HepG2 (cell line): ENCODE measurements around the gene RPS14. TPM values are rescaled to one million over a fixed set of nuclear protein-coding genes. Genes with fewer than 3 reads are reported as not detected.

Experiments used
- ADNP ChIP-seq: sonication (generic); formaldehyde crosslinking; IDR thresholded peaks from 2 replicates; pipeline ENCODE4 v1.4.0; 2020; ENCODE audit warnings: missing genetic modification reagents
- HMG20B ChIP-seq: conservative IDR thresholded peaks from 2 replicates; pipeline ENCODE4 v1.6.1; 2016; ENCODE audit warnings: missing genetic modification reagents, missing compliant biosample characterization
- IRF2 ChIP-seq: IDR thresholded peaks from 2 replicates; pipeline ENCODE4 v1.6.1; 2018; ENCODE audit warnings: missing genetic modification reagents, missing compliant biosample characterization
- KLF16 ChIP-seq, 2 experiments: sonication (generic) in 1 of 2; formaldehyde crosslinking in 1 of 2; IDR thresholded peaks; 2 replicates each; pipeline versions ENCODE4 v1.6.1 to v1.8.0; 2016 to 2023; ENCODE audit warnings: missing genetic modification reagents in 2 of 2, missing compliant biosample characterization in 1 of 2
- MIER3 ChIP-seq: IDR thresholded peaks from 2 replicates; pipeline ENCODE4 v1.6.1; 2016; ENCODE audit warnings: missing compliant biosample characterization, borderline replicate concordance
- NFKB2 ChIP-seq: sonication (generic); formaldehyde crosslinking; IDR thresholded peaks from 2 replicates; pipeline ENCODE4 v1.4.0; 2020; ENCODE audit warnings: missing genetic modification reagents, borderline replicate concordance
- RAD21 ChIP-seq: fragments of 450-650 bp; formaldehyde crosslinking; IDR thresholded peaks from 2 replicates; pipeline ENCODE4 v1.5.0; 2020; ENCODE audit warnings: mild to moderate bottlenecking
- RERE ChIP-seq: IDR thresholded peaks from 2 replicates; pipeline ENCODE4 v1.6.1; 2016; ENCODE audit warnings: low read depth, missing genetic modification reagents, missing compliant biosample characterization
- SAP130 ChIP-seq: IDR thresholded peaks from 2 replicates; pipeline ENCODE4 v1.6.1; 2016; ENCODE audit warnings: low read depth
- ZBTB38 ChIP-seq: sonication (generic); formaldehyde crosslinking; IDR thresholded peaks from 2 replicates; pipeline ENCODE4 v1.5.1; 2020; ENCODE audit warnings: mild to moderate bottlenecking, missing genetic modification reagents
- ZFP90 ChIP-seq: sonication (generic); formaldehyde crosslinking; IDR thresholded peaks from 2 replicates; pipeline ENCODE4 v1.8.0; 2022; ENCODE audit warnings: missing genetic modification reagents, mild to moderate bottlenecking, inconsistent platforms, borderline replicate concordance
- ZNF30 ChIP-seq: sonication (generic); formaldehyde crosslinking; IDR thresholded peaks from 2 replicates; pipeline ENCODE4 v1.5.0; 2020; ENCODE audit warnings: mild to moderate bottlenecking, missing genetic modification reagents
- ZNF382 ChIP-seq: sonication (generic); formaldehyde crosslinking; IDR thresholded peaks from 2 replicates; pipeline ENCODE4 v1.5.0; 2020; ENCODE audit warnings: missing genetic modification reagents, mild to moderate bottlenecking, borderline replicate concordance
- ZNF484 ChIP-seq: sonication (generic); formaldehyde crosslinking; IDR thresholded peaks from 2 replicates; pipeline ENCODE4 v1.5.1; 2020; ENCODE audit warnings: mild to moderate bottlenecking, low read depth, missing genetic modification reagents, borderline replicate concordance
- ZNF776 ChIP-seq: sonication (generic); formaldehyde crosslinking; IDR thresholded peaks from 2 replicates; pipeline ENCODE4 v1.4.0; 2020; ENCODE audit warnings: mild to moderate bottlenecking, missing genetic modification reagents
- ZNF839 ChIP-seq: sonication (generic); formaldehyde crosslinking; IDR thresholded peaks from 2 replicates; pipeline ENCODE4 v1.4.0; 2020; ENCODE audit warnings: missing genetic modification reagents, mild to moderate bottlenecking, borderline replicate concordance
- polyA plus RNA-seq, 8 experiments: library from polyadenylated mRNA; depleted of rRNA in 3 of 8; stranded (reverse) in 7 of 8; unstranded in 1 of 8; fragments of >200 nt; fragmentation: Illumina TruSeq in 4 of 8; extraction: Trizol in 4 of 8; gene quantifications; 2 replicates each; pipeline versions ENCODE4 v1.2.1 to v1.2.3, GENCODE V29; 2011 to 2016; ENCODE audit warnings: low read depth in 4 of 8, missing spikeins in 1 of 8, mixed read lengths in 1 of 8; ENCODE audit not compliant: insufficient read depth in 1 of 8
- total RNA-seq, 5 experiments: library from RNA; depleted of rRNA; stranded (reverse); fragments of >200 nt; fragmentation: Illumina TruSeq; extraction: Trizol; gene quantifications; 2 replicates each; pipeline ENCODE4 v1.2.3, GENCODE V29; 2016; ENCODE audit warnings: low read depth in 1 of 5
- TF ChIP-seq, protein P1 (sequence below): IDR thresholded peaks from 2 replicates; pipeline ENCODE4 v1.6.1; 2016; ENCODE audit warnings: low read depth, control low read depth
- TF ChIP-seq, protein P2 (sequence below): sonication (generic); formaldehyde crosslinking; IDR thresholded peaks from 2 replicates; pipeline ENCODE4 v1.8.0; 2022; ENCODE audit warnings: mild to moderate bottlenecking, missing genetic modification reagents, moderate library complexity
- TF ChIP-seq, protein P3 (sequence below): sonication (generic); formaldehyde crosslinking; IDR thresholded peaks from 2 replicates; pipeline ENCODE4 v1.4.0; 2020; ENCODE audit warnings: mild to moderate bottlenecking, missing genetic modification reagents

Gene RPS14
- total and polyA plus RNA-seq, 2 of the 13 experiments (the other 11 are each of a cell fraction or from before 2014, with no cell fraction given): 2,116 to 3,295 TPM

- TF ChIP-seq, protein P1, sequence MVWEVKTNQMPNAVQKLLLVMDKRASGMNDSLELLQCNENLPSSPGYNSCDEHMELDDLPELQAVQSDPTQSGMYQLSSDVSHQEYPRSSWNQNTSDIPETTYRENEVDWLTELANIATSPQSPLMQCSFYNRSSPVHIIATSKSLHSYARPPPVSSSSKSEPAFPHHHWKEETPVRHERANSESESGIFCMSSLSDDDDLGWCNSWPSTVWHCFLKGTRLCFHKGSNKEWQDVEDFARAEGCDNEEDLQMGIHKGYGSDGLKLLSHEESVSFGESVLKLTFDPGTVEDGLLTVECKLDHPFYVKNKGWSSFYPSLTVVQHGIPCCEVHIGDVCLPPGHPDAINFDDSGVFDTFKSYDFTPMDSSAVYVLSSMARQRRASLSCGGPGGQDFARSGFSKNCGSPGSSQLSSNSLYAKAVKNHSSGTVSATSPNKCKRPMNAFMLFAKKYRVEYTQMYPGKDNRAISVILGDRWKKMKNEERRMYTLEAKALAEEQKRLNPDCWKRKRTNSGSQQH (CRISPR knock-in tag): no peak
- TF ChIP-seq RERE (no peak), HMG20B (CRISPR knock-in tag) (no peak), RAD21 (CRISPR knock-in tag) (peak; percentile 57), KLF16 (CRISPR knock-in tag; IDR thresholded peaks at IDR 0.05) (no peak), ZBTB38 (peak; percentile 51; the same call in 1 of the 2 replicates), ZFP90 (CRISPR knock-in tag) (no peak), NFKB2 (CRISPR knock-in tag) (no peak), ZNF776 (no peak), ZNF382 (CRISPR knock-in tag) (no peak), ZNF30 (CRISPR knock-in tag) (no peak), MIER3 (CRISPR knock-in tag) (peak; percentile 12; the same call in 1 of the 2 replicates), ZNF839 (no peak), ZNF484 (CRISPR knock-in tag) (no peak), SAP130 (CRISPR knock-in tag) (peak; percentile 79), IRF2 (peak; percentile 58; the same call in 1 of the 2 replicates), ADNP (CRISPR knock-in tag) (0 out of 2 replicates have a peak, but pooled peaks have one; percentile 66)
- TF ChIP-seq, protein P2, sequence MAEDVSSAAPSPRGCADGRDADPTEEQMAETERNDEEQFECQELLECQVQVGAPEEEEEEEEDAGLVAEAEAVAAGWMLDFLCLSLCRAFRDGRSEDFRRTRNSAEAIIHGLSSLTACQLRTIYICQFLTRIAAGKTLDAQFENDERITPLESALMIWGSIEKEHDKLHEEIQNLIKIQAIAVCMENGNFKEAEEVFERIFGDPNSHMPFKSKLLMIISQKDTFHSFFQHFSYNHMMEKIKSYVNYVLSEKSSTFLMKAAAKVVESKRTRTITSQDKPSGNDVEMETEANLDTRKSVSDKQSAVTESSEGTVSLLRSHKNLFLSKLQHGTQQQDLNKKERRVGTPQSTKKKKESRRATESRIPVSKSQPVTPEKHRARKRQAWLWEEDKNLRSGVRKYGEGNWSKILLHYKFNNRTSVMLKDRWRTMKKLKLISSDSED (CRISPR knock-in tag): no peak
- TF ChIP-seq, protein P3, sequence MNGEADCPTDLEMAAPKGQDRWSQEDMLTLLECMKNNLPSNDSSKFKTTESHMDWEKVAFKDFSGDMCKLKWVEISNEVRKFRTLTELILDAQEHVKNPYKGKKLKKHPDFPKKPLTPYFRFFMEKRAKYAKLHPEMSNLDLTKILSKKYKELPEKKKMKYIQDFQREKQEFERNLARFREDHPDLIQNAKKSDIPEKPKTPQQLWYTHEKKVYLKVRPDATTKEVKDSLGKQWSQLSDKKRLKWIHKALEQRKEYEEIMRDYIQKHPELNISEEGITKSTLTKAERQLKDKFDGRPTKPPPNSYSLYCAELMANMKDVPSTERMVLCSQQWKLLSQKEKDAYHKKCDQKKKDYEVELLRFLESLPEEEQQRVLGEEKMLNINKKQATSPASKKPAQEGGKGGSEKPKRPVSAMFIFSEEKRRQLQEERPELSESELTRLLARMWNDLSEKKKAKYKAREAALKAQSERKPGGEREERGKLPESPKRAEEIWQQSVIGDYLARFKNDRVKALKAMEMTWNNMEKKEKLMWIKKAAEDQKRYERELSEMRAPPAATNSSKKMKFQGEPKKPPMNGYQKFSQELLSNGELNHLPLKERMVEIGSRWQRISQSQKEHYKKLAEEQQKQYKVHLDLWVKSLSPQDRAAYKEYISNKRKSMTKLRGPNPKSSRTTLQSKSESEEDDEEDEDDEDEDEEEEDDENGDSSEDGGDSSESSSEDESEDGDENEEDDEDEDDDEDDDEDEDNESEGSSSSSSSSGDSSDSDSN (CRISPR knock-in tag): peak; percentile 40; the same call in 1 of the 2 replicates
Measured at GRCh38 chr5:150487199-150488061, 37.9 kb upstream of the RPS14 start (continued).
